HEK293 (cell line): ENCODE data around the gene APOLD1.

Source experiments
- BCL6B ChIP-seq: fragments of 450-650 bp; formaldehyde crosslinking; IDR thresholded peaks from 2 replicates; pipeline ENCODE4 v1.5.1; 2017; ENCODE audit warnings: missing biosample characterization, missing genetic modification characterization
- IKZF3 ChIP-seq: fragments of 450-650 bp; IDR thresholded peaks from 2 replicates; pipeline ENCODE4 v1.5.0; 2018; ENCODE audit warnings: missing biosample characterization, mild to moderate bottlenecking, missing genetic modification characterization, moderate library complexity
- KLF1 ChIP-seq: fragments of 450-650 bp; formaldehyde crosslinking; IDR thresholded peaks from 2 replicates; pipeline ENCODE4 v1.5.1; 2016; ENCODE audit warnings: missing biosample characterization, missing genetic modification characterization
- KLF17 ChIP-seq: fragments of 450-650 bp; formaldehyde crosslinking; IDR thresholded peaks from 2 replicates; pipeline ENCODE4 v1.5.1; 2016; ENCODE audit warnings: missing biosample characterization, missing genetic modification characterization
- KLF7 ChIP-seq: fragments of 450-650 bp; formaldehyde crosslinking; IDR thresholded peaks from 2 replicates; pipeline ENCODE4 v1.5.1; 2016; ENCODE audit warnings: missing biosample characterization, missing genetic modification characterization, borderline replicate concordance
- MYNN ChIP-seq: fragments of 450-650 bp; formaldehyde crosslinking; IDR thresholded peaks from 2 replicates; pipeline ENCODE4 v1.5.1; 2016; ENCODE audit warnings: missing biosample characterization, missing genetic modification characterization, borderline replicate concordance
- SETDB1 ChIP-seq: IDR thresholded peaks from one replicate; pipeline ENCODE4 v1.6.1; 2017; ENCODE audit warnings: mild to moderate bottlenecking, low read length, moderate library complexity, mixed read lengths; ENCODE audit not compliant: insufficient read length
- SP3 ChIP-seq: fragments of 450-650 bp; formaldehyde crosslinking; IDR thresholded peaks from 2 replicates; pipeline ENCODE4 v1.5.1; 2016; ENCODE audit warnings: missing biosample characterization, missing genetic modification characterization
- SP7 ChIP-seq: fragments of 450-650 bp; formaldehyde crosslinking; IDR thresholded peaks from 2 replicates; pipeline ENCODE4 v1.5.1; 2016; ENCODE audit warnings: missing biosample characterization, missing genetic modification characterization
- TCF7L2 ChIP-seq: IDR thresholded peaks from 2 replicates; pipeline ENCODE4 v1.6.1; 2011; ENCODE audit warnings: low read depth, mild to moderate bottlenecking, inconsistent platforms, low read length, moderate library complexity, borderline replicate concordance
- ZBTB21 ChIP-seq: fragments of 450-650 bp; formaldehyde crosslinking; IDR thresholded peaks from 2 replicates; pipeline ENCODE4 v1.5.1; 2017; ENCODE audit warnings: missing biosample characterization, missing genetic modification characterization
- ZBTB8A ChIP-seq: fragments of 450-650 bp; formaldehyde crosslinking; IDR thresholded peaks from 2 replicates; pipeline ENCODE4 v1.5.1; 2016; ENCODE audit warnings: missing biosample characterization, missing genetic modification characterization
- ZEB2 ChIP-seq: fragments of 450-650 bp; formaldehyde crosslinking; IDR thresholded peaks from 2 replicates; pipeline ENCODE4 v1.5.1; 2016; ENCODE audit warnings: missing biosample characterization, missing genetic modification characterization
- ZFP41 ChIP-seq: fragments of 450-650 bp; formaldehyde crosslinking; IDR thresholded peaks from 2 replicates; pipeline ENCODE4 v1.5.1; 2016; ENCODE audit warnings: missing biosample characterization, missing genetic modification characterization, borderline replicate concordance
- ZNF132 ChIP-seq: fragments of 450-650 bp; formaldehyde crosslinking; IDR thresholded peaks from 2 replicates; pipeline ENCODE4 v1.5.1; 2017; ENCODE audit warnings: missing biosample characterization, missing genetic modification characterization, borderline replicate concordance
- ZNF174 ChIP-seq: fragments of 450-650 bp; formaldehyde crosslinking; IDR thresholded peaks from 2 replicates; pipeline ENCODE4 v1.5.0; 2017; ENCODE audit warnings: missing biosample characterization, mild to moderate bottlenecking, missing genetic modification characterization
- ZNF18 ChIP-seq: fragments of 450-650 bp; formaldehyde crosslinking; IDR thresholded peaks from 2 replicates; pipeline ENCODE4 v1.5.1; 2016; ENCODE audit warnings: missing biosample characterization, missing genetic modification characterization
- ZNF223 ChIP-seq: fragments of 450-650 bp; formaldehyde crosslinking; IDR thresholded peaks from 2 replicates; pipeline ENCODE4 v1.5.1; 2016; ENCODE audit warnings: missing biosample characterization, missing genetic modification characterization
- ZNF274 ChIP-seq, 2 experiments: fragments of 200-500 bp in 1 of 2; fragments of 450-650 bp in 1 of 2; sonication (Bioruptor generic) in 1 of 2; formaldehyde crosslinking in 1 of 2; IDR thresholded peaks; 2 replicates each; pipeline versions ENCODE4 v1.5.1 to v1.6.1; 2014 to 2016; ENCODE audit warnings: borderline replicate concordance in 1 of 2, inconsistent platforms in 1 of 2, low read length in 1 of 2, missing biosample characterization in 1 of 2, missing genetic modification characterization in 1 of 2
- ZNF292 ChIP-seq: fragments of 450-650 bp; formaldehyde crosslinking; IDR thresholded peaks from 2 replicates; pipeline ENCODE4 v1.5.1; 2016; ENCODE audit warnings: low read depth, missing biosample characterization, missing genetic modification characterization, borderline replicate concordance
- ZNF302 ChIP-seq: fragments of 450-650 bp; formaldehyde crosslinking; IDR thresholded peaks from 2 replicates; pipeline ENCODE4 v1.5.1; 2016; ENCODE audit warnings: missing biosample characterization, missing genetic modification characterization, low read depth
- ZNF426 ChIP-seq: fragments of 450-650 bp; formaldehyde crosslinking; IDR thresholded peaks from 2 replicates; pipeline ENCODE4 v1.5.1; 2017; ENCODE audit warnings: missing biosample characterization, missing genetic modification characterization, mild to moderate bottlenecking, inconsistent platforms, moderate library complexity
- ZNF473 ChIP-seq: fragments of 450-650 bp; formaldehyde crosslinking; IDR thresholded peaks from 2 replicates; pipeline ENCODE4 v1.5.1; 2017; ENCODE audit warnings: missing biosample characterization, missing genetic modification characterization
- ZNF518A ChIP-seq: fragments of 450-650 bp; formaldehyde crosslinking; conservative IDR thresholded peaks from 2 replicates; pipeline ENCODE4 v1.5.1; 2016; ENCODE audit warnings: low read depth, missing biosample characterization, missing genetic modification characterization
- ZNF549 ChIP-seq: fragments of 450-650 bp; IDR thresholded peaks from 2 replicates; pipeline ENCODE4 v1.5.1; 2018; ENCODE audit warnings: missing biosample characterization, missing genetic modification characterization, mild to moderate bottlenecking, inconsistent platforms, moderate library complexity
- ZNF555 ChIP-seq: fragments of 450-650 bp; formaldehyde crosslinking; conservative IDR thresholded peaks from 2 replicates; pipeline ENCODE4 v1.5.1; 2017; ENCODE audit warnings: missing biosample characterization, mild to moderate bottlenecking, missing genetic modification characterization, inconsistent platforms
- ZNF560 ChIP-seq: fragments of 450-650 bp; formaldehyde crosslinking; IDR thresholded peaks from 2 replicates; pipeline ENCODE4 v1.5.1; 2017; ENCODE audit warnings: missing biosample characterization, missing genetic modification characterization, borderline replicate concordance
- ZNF600 ChIP-seq: fragments of 450-650 bp; formaldehyde crosslinking; IDR thresholded peaks from 2 replicates; pipeline ENCODE4 v1.5.1; 2016; ENCODE audit warnings: missing biosample characterization, missing genetic modification characterization
- ZNF623 ChIP-seq: fragments of 450-650 bp; formaldehyde crosslinking; IDR thresholded peaks from 2 replicates; pipeline ENCODE4 v1.5.1; 2016; ENCODE audit warnings: missing biosample characterization, missing genetic modification characterization
- ZNF626 ChIP-seq: fragments of 450-650 bp; sonication (Bioruptor Pico); formaldehyde crosslinking; IDR thresholded peaks from 2 replicates; pipeline ENCODE4 v1.5.1; 2018; ENCODE audit warnings: missing biosample characterization, missing genetic modification characterization, inconsistent platforms
- ZNF830 ChIP-seq: fragments of 450-650 bp; IDR thresholded peaks from 2 replicates; pipeline ENCODE4 v1.5.0; 2018; ENCODE audit warnings: missing biosample characterization, missing genetic modification characterization, low read depth, mild to moderate bottlenecking, moderate library complexity
- ZNF837 ChIP-seq: fragments of 450-650 bp; formaldehyde crosslinking; IDR thresholded peaks from 2 replicates; pipeline ENCODE4 v1.5.1; 2016; ENCODE audit warnings: missing biosample characterization, missing genetic modification characterization
- ZNF843 ChIP-seq: fragments of 450-650 bp; formaldehyde crosslinking; IDR thresholded peaks from 2 replicates; pipeline ENCODE4 v1.5.1; 2016; ENCODE audit warnings: missing biosample characterization, missing genetic modification characterization
- ZXDB ChIP-seq: fragments of 450-650 bp; formaldehyde crosslinking; IDR thresholded peaks from 2 replicates; pipeline ENCODE4 v1.5.1; 2016; ENCODE audit warnings: missing biosample characterization, missing genetic modification characterization

Gene APOLD1

GRCh38 chr12:12776261-12776660 is 9.2 kb upstream of the APOLD1 start (continued):
- TF ChIP-seq ZNF600 (tag by site-specific recombination): no peak
- TF ChIP-seq ZNF518A: no peak
- TF ChIP-seq ZEB2: peak; percentile 55
- no peak for TF ChIP-seq KLF1 (tag by site-specific recombination)
- TF ChIP-seq ZBTB21: no peak
- TF ChIP-seq TCF7L2: no peak
- TF ChIP-seq SP3 (tag by site-specific recombination): no peak
- TF ChIP-seq ZNF473 (tag by site-specific recombination): no peak
- TF ChIP-seq ZNF174 (tag by site-specific recombination): no peak
- peak; percentile 70; the same call in 1 of the 2 replicates for TF ChIP-seq ZXDB (tag by site-specific recombination)
- no peak for TF ChIP-seq ZNF555 (tag by site-specific recombination)
- TF ChIP-seq KLF17 (tag by site-specific recombination): no peak
- TF ChIP-seq IKZF3: peak; percentile 46; the same call in 1 of the 2 replicates
- TF ChIP-seq ZNF426: no peak
- TF ChIP-seq ZNF626 (tag by site-specific recombination): no peak
- no peak for TF ChIP-seq ZNF560 (tag by site-specific recombination)
- TF ChIP-seq ZNF623 (tag by site-specific recombination): no peak
- TF ChIP-seq ZNF837 (tag by site-specific recombination): no peak
- no peak for TF ChIP-seq SETDB1
- no peak for TF ChIP-seq ZNF132 (tag by site-specific recombination)
- TF ChIP-seq ZNF223 (tag by site-specific recombination): no peak
- no peak for TF ChIP-seq ZFP41
- TF ChIP-seq MYNN (tag by site-specific recombination): no peak
- no peak for TF ChIP-seq ZNF18 (tag by site-specific recombination)
- no peak for TF ChIP-seq ZNF843 (tag by site-specific recombination)
- peak; percentile 31; the same call in 1 of the 2 replicates for TF ChIP-seq ZBTB8A
- no peak for TF ChIP-seq KLF7 (tag by site-specific recombination)
- TF ChIP-seq ZNF302 (tag by site-specific recombination): no peak
- TF ChIP-seq ZNF549: no peak
- no peak for TF ChIP-seq ZNF274 (IDR thresholded peaks at IDR 0.05; ENCODE audit: low read length)
- TF ChIP-seq ZNF274 (tag by site-specific recombination; IDR thresholded peaks at IDR 0.05; ENCODE audit: borderline replicate concordance): no peak
- no peak for TF ChIP-seq BCL6B
- no peak for TF ChIP-seq ZNF292
- no peak for TF ChIP-seq ZNF830 (tag by site-specific recombination)
- peak; percentile 67 for TF ChIP-seq SP7 (tag by site-specific recombination)
